Coronary artery (tissue), 2 donors: ENCODE results near the gene LURAP1L.

Experiments used
- DNase-seq: peaks from one replicate; pipeline ENCODE4 v3.0.0-alpha.2; 2017; ENCODE audit warnings: low spot score
- H3K27ac ChIP-seq, 2 donors: fragments of 200-600 bp; sonication (generic); one replicate each; pipeline ENCODE4 v1.5.1; 2016 to 2019
- H3K4me3 ChIP-seq: fragments of 200-600 bp; sonication (generic); 2 replicates; pipeline ENCODE4 v1.5.1; 2016; ENCODE audit warnings: mild to moderate bottlenecking, moderate library complexity
- CTCF ChIP-seq: fragments of 200-600 bp; sonication (generic); IDR thresholded peaks from one replicate; pipeline ENCODE4 v1.5.1; 2019; ENCODE audit warnings: antibody characterized with exemption

The LURAP1L gene

GRCh38 chr9:12739014-12739652 is 35.7 kb upstream of the LURAP1L start:
- Histone ChIP-seq H3K27ac (no peak overlapping the region), H3K4me3 (no peak overlapping the region)
- no peak for TF ChIP-seq CTCF
- DNase-seq: no peak

GRCh38 chr9:12740845-12741244 is 34.0 kb upstream of the LURAP1L start:
- TF ChIP-seq CTCF: no peak
- no peak for DNase-seq
- no peak overlapping the region for H3K27ac ChIP-seq
- no peak overlapping the region for H3K4me3 ChIP-seq

GRCh38 chr9:12748016-12748415 is 26.8 kb upstream of the LURAP1L start:
- no peak for DNase-seq

GRCh38 chr9:12748954-12749353 is 25.9 kb upstream of the LURAP1L start:
- no peak overlapping the region for H3K27ac ChIP-seq
- TF ChIP-seq CTCF: no peak
- H3K4me3 ChIP-seq: no peak overlapping the region
- DNase-seq: no peak

More at GRCh38 chr9:12748016-12748415, 26.8 kb upstream of the LURAP1L start:
- Histone ChIP-seq H3K27ac (no peak overlapping the region), H3K4me3 (no peak overlapping the region)
- no peak for TF ChIP-seq CTCF

GRCh38 chr9:12753931-12754330 is 20.9 kb upstream of the LURAP1L start:
- no peak for TF ChIP-seq CTCF
- H3K27ac ChIP-seq: no peak overlapping the region
- H3K4me3 ChIP-seq: no peak overlapping the region
- no peak for DNase-seq

- TF ChIP-seq CTCF: no peak
- no peak overlapping the region for H3K4me3 ChIP-seq
- DNase-seq: no peak
- no peak overlapping the region for H3K27ac ChIP-seq
Observed at GRCh38 chr9:12759761-12760160, 15.1 kb upstream of the LURAP1L start.

- DNase-seq: no peak
- H3K4me3 ChIP-seq: no peak overlapping the region
- H3K27ac ChIP-seq: no peak overlapping the region
- no peak for TF ChIP-seq CTCF
Observed at GRCh38 chr9:12760758-12761157, 14.1 kb upstream of the LURAP1L start.
